IgD-negative memory B cell (primary cell): Measurements from ENCODE around the gene POLR2J3. TPM values are rescaled to one million over a fixed set of nuclear protein-coding genes. Genes with fewer than 3 reads are reported as not detected.
"Not testable (repeated sequence)": the region's sequence is repeated elsewhere in the genome, so short reads cannot be mapped to it uniquely, and the experiment has no call there.

Experiments
- H3K27ac Mint-ChIP-seq, 3 donors: one replicate each; pipeline ENCODE4 v1.8.0; 2020 to 2022; ENCODE audit warnings: mild to moderate bottlenecking in 3 of 3, mixed read lengths in 3 of 3, moderate library complexity in 1 of 3
- H3K27me3 Mint-ChIP-seq: one replicate; pipeline ENCODE4 v1.8.0; 2021; ENCODE audit warnings: mixed read lengths
- H3K36me3 Mint-ChIP-seq: one replicate; pipeline ENCODE4 v1.8.0; 2020; ENCODE audit warnings: mild to moderate bottlenecking, mixed read lengths
- H3K4me1 Mint-ChIP-seq, 3 donors: one replicate each; pipeline ENCODE4 v1.8.0; 2020 to 2022; ENCODE audit warnings: mixed read lengths in 3 of 3, mild to moderate bottlenecking in 1 of 3
- H3K4me3 Mint-ChIP-seq, 4 donors: one replicate each; pipeline ENCODE4 v1.8.0; 2020 to 2022; ENCODE audit warnings: mild to moderate bottlenecking in 4 of 4, mixed read lengths in 4 of 4, moderate library complexity in 3 of 4
- H3K9me3 Mint-ChIP-seq, 3 donors: one replicate each; pipeline ENCODE4 v1.8.0; 2020 to 2021; ENCODE audit warnings: mixed read lengths in 3 of 3, mild to moderate bottlenecking in 1 of 3
- polyA plus RNA-seq: library from polyadenylated mRNA; unstranded; fragments of 300-500 nt; fragmentation: Illumina TruSeq; gene quantifications from one replicate; pipeline ENCODE4 v1.2.3, GENCODE V29; 2021

Gene POLR2J3
- 44.1 TPM for polyA plus RNA-seq

- H3K27me3 Mint-ChIP-seq, H3K4me1 Mint-ChIP-seq, H3K36me3 Mint-ChIP-seq, H3K9me3 Mint-ChIP-seq: not testable (repeated sequence)
- H3K27ac Mint-ChIP-seq = peak within 1 kb of the TSS; percentile 81 to 95 (median 88)
- peak within 1 kb of the TSS; percentile 90 to 98 (median 94) for H3K4me3 Mint-ChIP-seq
Observed at GRCh38 chr7:102572261-102573239, at the start of gene POLR2J3. Gene POLR2J3, minus strand, starts transcription at chr7:102572583. Its CDS starts 62 bp downstream, at chr7:102572521.

GRCh38 chr7:102618122-102618521, 45.7 kb upstream of the POLR2J3 start:
- H3K36me3 Mint-ChIP-seq, H3K9me3 Mint-ChIP-seq: not testable (repeated sequence)

GRCh38 chr7:102616507-102617125, 44.2 kb upstream of the POLR2J3 start, which contains the start of gene RASA4:
Gene RASA4, minus strand, starts transcription at chr7:102616756. Its CDS starts 67 bp downstream, at chr7:102616689.
- not testable (repeated sequence) for H3K4me1 Mint-ChIP-seq, H3K27me3 Mint-ChIP-seq, H3K36me3 Mint-ChIP-seq, H3K27ac Mint-ChIP-seq, H3K9me3 Mint-ChIP-seq
- peak within 1 kb of the TSS in 2 of 4 donors; percentile 65 to 82 for H3K4me3 Mint-ChIP-seq

More at GRCh38 chr7:102618122-102618521, 45.7 kb upstream of the POLR2J3 start:
- not testable (repeated sequence) for H3K27me3 Mint-ChIP-seq, H3K27ac Mint-ChIP-seq, H3K4me3 Mint-ChIP-seq, H3K4me1 Mint-ChIP-seq

GRCh38 chr7:102615930-102616329, 43.5 kb upstream of the POLR2J3 start:
- not testable (repeated sequence) for H3K27me3 Mint-ChIP-seq, H3K4me3 Mint-ChIP-seq, H3K4me1 Mint-ChIP-seq, H3K36me3 Mint-ChIP-seq, H3K27ac Mint-ChIP-seq, H3K9me3 Mint-ChIP-seq

GRCh38 chr7:102614873-102615272, 42.5 kb upstream of the POLR2J3 start:
- not testable (repeated sequence) for H3K4me3 Mint-ChIP-seq, H3K9me3 Mint-ChIP-seq, H3K27me3 Mint-ChIP-seq, H3K4me1 Mint-ChIP-seq, H3K36me3 Mint-ChIP-seq, H3K27ac Mint-ChIP-seq

GRCh38 chr7:102614346-102614697, 41.9 kb upstream of the POLR2J3 start:
- H3K36me3 Mint-ChIP-seq, H3K27me3 Mint-ChIP-seq, H3K27ac Mint-ChIP-seq, H3K4me1 Mint-ChIP-seq, H3K9me3 Mint-ChIP-seq, H3K4me3 Mint-ChIP-seq: not testable (repeated sequence)

GRCh38 chr7:102613575-102614345, 41.4 kb upstream of the POLR2J3 start:
- not testable (repeated sequence) for H3K27ac Mint-ChIP-seq, H3K36me3 Mint-ChIP-seq, H3K9me3 Mint-ChIP-seq, H3K27me3 Mint-ChIP-seq, H3K4me1 Mint-ChIP-seq, H3K4me3 Mint-ChIP-seq

- H3K9me3 Mint-ChIP-seq, H3K27ac Mint-ChIP-seq, H3K4me1 Mint-ChIP-seq, H3K27me3 Mint-ChIP-seq, H3K36me3 Mint-ChIP-seq: not testable (repeated sequence)
- H3K4me3 Mint-ChIP-seq = peak overlapping the region in 1 of 4 donors; percentile 25
Observed at GRCh38 chr7:102611675-102612325, 39.4 kb upstream of the POLR2J3 start.

- H3K9me3 Mint-ChIP-seq, H3K27ac Mint-ChIP-seq, H3K27me3 Mint-ChIP-seq, H3K4me3 Mint-ChIP-seq, H3K4me1 Mint-ChIP-seq, H3K36me3 Mint-ChIP-seq: not testable (repeated sequence)
Observed at GRCh38 chr7:102611013-102611674, 38.8 kb upstream of the POLR2J3 start.

- H3K4me3 Mint-ChIP-seq = peak overlapping the region in 2 of 4 donors; percentile 17 to 83
- not testable (repeated sequence) for H3K27me3 Mint-ChIP-seq, H3K4me1 Mint-ChIP-seq, H3K9me3 Mint-ChIP-seq, H3K36me3 Mint-ChIP-seq, H3K27ac Mint-ChIP-seq
Observed at GRCh38 chr7:102610441-102610840, 38.1 kb upstream of the POLR2J3 start.

- not testable (repeated sequence) for H3K9me3 Mint-ChIP-seq, H3K4me1 Mint-ChIP-seq, H3K36me3 Mint-ChIP-seq, H3K4me3 Mint-ChIP-seq, H3K27ac Mint-ChIP-seq, H3K27me3 Mint-ChIP-seq
Observed at GRCh38 chr7:102609734-102610133, 37.4 kb upstream of the POLR2J3 start.

GRCh38 chr7:102606848-102607247, 34.5 kb upstream of the POLR2J3 start:
- not testable (repeated sequence) for H3K4me1 Mint-ChIP-seq, H3K4me3 Mint-ChIP-seq, H3K27me3 Mint-ChIP-seq, H3K36me3 Mint-ChIP-seq, H3K9me3 Mint-ChIP-seq, H3K27ac Mint-ChIP-seq

GRCh38 chr7:102604431-102605145, 32.2 kb upstream of the POLR2J3 start:
- not testable (repeated sequence) for H3K9me3 Mint-ChIP-seq, H3K36me3 Mint-ChIP-seq, H3K27ac Mint-ChIP-seq, H3K4me3 Mint-ChIP-seq, H3K4me1 Mint-ChIP-seq, H3K27me3 Mint-ChIP-seq

- not testable (repeated sequence) for H3K4me1 Mint-ChIP-seq, H3K4me3 Mint-ChIP-seq, H3K9me3 Mint-ChIP-seq, H3K27ac Mint-ChIP-seq, H3K27me3 Mint-ChIP-seq, H3K36me3 Mint-ChIP-seq
Observed at GRCh38 chr7:102602317-102602716, 29.9 kb upstream of the POLR2J3 start.
